GM23338 (cell line): ENCODE measurements around the gene RAMP1. TPM values are rescaled to one million over a fixed set of nuclear protein-coding genes. Genes with fewer than 3 reads are reported as not detected.
A peak's percentile ranks its signal among the peaks of the same experiment; 100 is the strongest.

Source experiments
- ATAC-seq: fragments of 200-7000 bp; cut with Tn5 transposase; 3 replicates; pipeline ENCODE4 v1.9.1; 2020
- DNase-seq: peaks from one replicate; pipeline ENCODE4 v3.0.0-alpha.2; 2015; ENCODE audit warnings: low spot score
- H2AFZ ChIP-seq: fragments of 200-600 bp; sonication (generic); 2 replicates; pipeline ENCODE4 v1.8.0; 2016; ENCODE audit warnings: antibody characterized with exemption, mild to moderate bottlenecking, moderate library complexity
- H3F3A ChIP-seq: fragments of 200-600 bp; sonication (generic); replicated peaks from 2 replicates; pipeline ENCODE4 v1.8.0; 2017; ENCODE audit warnings: antibody characterized with exemption, mixed run types, low read depth
- H3K27ac ChIP-seq: fragments of 200-600 bp; sonication (generic); 2 replicates; pipeline ENCODE4 v1.6.1; 2016; ENCODE audit warnings: low read depth
- H3K27me3 ChIP-seq: fragments of 200-600 bp; sonication (generic); 2 replicates; pipeline ENCODE4 v1.8.0; 2016; ENCODE audit warnings: mild to moderate bottlenecking, mixed run types, moderate library complexity; ENCODE audit not compliant: insufficient read depth
- H3K36me3 ChIP-seq: fragments of 200-600 bp; sonication (generic); 2 replicates; pipeline ENCODE4 v1.8.0; 2016; ENCODE audit warnings: mild to moderate bottlenecking; ENCODE audit not compliant: insufficient read depth
- H3K4me1 ChIP-seq: fragments of 200-600 bp; sonication (generic); 2 replicates; pipeline ENCODE4 v1.8.0; 2016; ENCODE audit warnings: mild to moderate bottlenecking, moderate library complexity; ENCODE audit not compliant: insufficient read depth
- H3K4me2 ChIP-seq: fragments of 200-600 bp; sonication (generic); 2 replicates; pipeline ENCODE4 v1.7.1; 2017; ENCODE audit warnings: mixed run types
- H3K4me3 ChIP-seq: fragments of 200-600 bp; sonication (generic); 2 replicates; pipeline ENCODE4 v1.6.1; 2016; ENCODE audit warnings: mixed run types
- H3K79me2 ChIP-seq: fragments of 200-600 bp; sonication (generic); replicated peaks from 2 replicates; pipeline ENCODE4 v1.8.0; 2017; ENCODE audit warnings: mild to moderate bottlenecking; ENCODE audit not compliant: insufficient read depth
- H3K9me2 ChIP-seq: fragments of 200-600 bp; sonication (generic); 2 replicates; pipeline ENCODE4 v1.8.0; 2017; ENCODE audit not compliant: insufficient read depth
- H4K20me1 ChIP-seq: fragments of 200-600 bp; sonication (generic); replicated peaks from 2 replicates; pipeline ENCODE4 v1.8.0; 2017; ENCODE audit warnings: mild to moderate bottlenecking; ENCODE audit not compliant: insufficient read depth
- H3K27ac Mint-ChIP-seq: 2 replicates; pipeline ENCODE4 v1.8.0; 2020; ENCODE audit warnings: inconsistent platforms, mild to moderate bottlenecking, moderate library complexity, mixed read lengths
- H3K27me3 Mint-ChIP-seq: 3 replicates; pipeline ENCODE4 v1.8.0; 2022; ENCODE audit warnings: low read depth, mild to moderate bottlenecking, moderate library complexity, mixed read lengths, inconsistent platforms; ENCODE audit not compliant: insufficient read depth, poor library complexity
- H3K36me3 Mint-ChIP-seq: 3 replicates; pipeline ENCODE4 v1.8.0; 2021; ENCODE audit warnings: low read depth, mild to moderate bottlenecking, inconsistent platforms, moderate library complexity, mixed read lengths
- H3K4me1 Mint-ChIP-seq: 3 replicates; pipeline ENCODE4 v1.8.0; 2020; ENCODE audit warnings: mild to moderate bottlenecking, inconsistent platforms, mixed read lengths
- H3K4me3 Mint-ChIP-seq: 3 replicates; pipeline ENCODE4 v1.8.0; 2021; ENCODE audit warnings: moderate library complexity, mild to moderate bottlenecking, inconsistent platforms, mixed read lengths
- H3K9me3 Mint-ChIP-seq: 3 replicates; pipeline ENCODE4 v1.8.0; 2020; ENCODE audit warnings: moderate library complexity, mild to moderate bottlenecking, inconsistent platforms, mixed read lengths
- CREB1 ChIP-seq: fragments of 250-450 bp; sonication (Bioruptor Pico); IDR thresholded peaks from 2 replicates; pipeline ENCODE4 v1.5.0; 2020; ENCODE audit warnings: low read depth, mild to moderate bottlenecking, moderate library complexity
- EZH2phosphoT487 ChIP-seq: fragments of 200-600 bp; sonication (generic); IDR thresholded peaks from one replicate; pipeline ENCODE4 v1.8.1; 2018; ENCODE audit warnings: antibody characterized with exemption; ENCODE audit not compliant: unreplicated experiment
- NANOG ChIP-seq: IDR thresholded peaks from 2 replicates; pipeline ENCODE4 v1.6.1; 2016; ENCODE audit warnings: antibody characterized with exemption, borderline replicate concordance
- ZNF331 ChIP-seq: fragments of 250-450 bp; sonication (Bioruptor Pico); IDR thresholded peaks from 2 replicates; pipeline ENCODE4 v1.5.0; 2020; ENCODE audit warnings: low read depth, mild to moderate bottlenecking, moderate library complexity
- polyA plus RNA-seq: library from polyadenylated mRNA; unstranded; fragments of >200 nt; fragmentation: Nextera tagmentation; extraction: Ambion mirVana; gene quantifications from 2 replicates; pipeline ENCODE4 v1.2.1, GENCODE V29; 2016
- total RNA-seq: library from RNA; depleted of rRNA; stranded (reverse); fragments of >200 nt; shearing (Covaris generic); gene quantifications from 2 replicates; pipeline ENCODE4 v1.2.3, GENCODE V29; 2014
- TF ChIP-seq, protein P1 (sequence below), 2 experiments: fragments of 200-600 bp in 1 of 2; sonication (generic) in 1 of 2; conservative IDR thresholded peaks; 2 replicates each; pipeline versions ENCODE4 v1.5.1 to v1.6.1; 2016 to 2017; ENCODE audit warnings: antibody characterized with exemption in 2 of 2, low read depth in 2 of 2, mild to moderate bottlenecking in 2 of 2, moderate library complexity in 1 of 2
- TF ChIP-seq, protein P2 (sequence below): IDR thresholded peaks from one replicate; pipeline ENCODE4 v1.6.1; 2018; ENCODE audit warnings: antibody characterized with exemption; ENCODE audit not compliant: unreplicated experiment
- TF ChIP-seq, protein P3 (sequence below): fragments of 250-450 bp; sonication (Bioruptor Pico); IDR thresholded peaks from 2 replicates; pipeline ENCODE4 v1.5.0; 2020; ENCODE audit warnings: mild to moderate bottlenecking, moderate library complexity
- TF ChIP-seq, protein P4 (sequence below): IDR thresholded peaks from 2 replicates; pipeline ENCODE4 v1.6.1; 2016; ENCODE audit warnings: antibody characterized with exemption

Gene RAMP1
- total and polyA plus RNA-seq, 2 experiments from 2014 or later = 1.7 to 3.3 TPM

DNA sequence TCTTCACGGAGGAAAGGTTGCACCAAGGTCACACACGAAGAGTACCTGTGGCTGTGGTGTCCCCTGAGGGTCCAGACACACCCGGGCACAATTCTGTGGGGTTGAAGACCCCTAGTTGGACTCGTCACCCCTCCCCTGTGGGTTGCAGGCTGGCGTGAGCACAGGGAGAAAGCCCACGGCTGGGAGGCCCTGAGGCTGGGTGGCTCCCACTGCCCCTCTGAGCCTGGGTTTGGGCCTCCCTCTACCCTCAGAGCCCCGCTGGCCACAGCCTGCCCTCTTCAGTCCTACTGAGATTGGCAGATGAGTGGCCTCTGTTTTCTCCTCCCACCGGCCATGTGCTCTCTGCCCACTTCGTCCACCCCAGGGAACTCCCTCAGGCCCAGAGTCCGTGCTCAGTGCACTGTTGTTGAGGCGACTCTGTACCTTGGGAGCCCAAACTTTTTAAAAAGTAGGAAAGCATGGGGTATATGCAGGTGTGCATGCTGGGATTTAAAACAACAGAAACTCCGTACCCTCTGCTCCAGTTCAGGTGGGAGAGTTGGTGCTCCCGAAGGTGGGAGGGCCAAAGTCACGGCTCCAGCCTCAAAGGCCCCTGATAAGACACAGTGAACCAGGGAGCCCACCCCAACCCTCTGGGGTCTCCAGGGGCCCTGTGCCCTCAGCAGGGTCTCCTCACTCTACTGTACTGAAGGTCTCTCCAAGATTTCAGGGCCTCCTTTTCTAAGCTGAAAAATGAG, 19.1 kb downstream of the RAMP1 start:
- Histone ChIP-seq H3K9me2 (no peaks in the 10 kb centered on the region), H4K20me1 (no peaks in the 10 kb centered on the region), H3K4me2 (no peak overlapping the region), H3K79me2 (no peaks in the 10 kb centered on the region), H3K36me3 (no peaks in the 10 kb centered on the region), H3K27me3 (no peaks in the 10 kb centered on the region), H3K4me3 (no peak overlapping the region), H2AFZ (peak overlapping the region; percentile 59; the same call in 1 of the 2 replicates), H3K4me1 (no peaks in the 10 kb centered on the region), H3K27ac (no peak overlapping the region), H3F3A (no peaks in the 10 kb centered on the region)
- no peaks in the 10 kb centered on the region for H3K9me3 Mint-ChIP-seq
- TF ChIP-seq, protein P1, sequence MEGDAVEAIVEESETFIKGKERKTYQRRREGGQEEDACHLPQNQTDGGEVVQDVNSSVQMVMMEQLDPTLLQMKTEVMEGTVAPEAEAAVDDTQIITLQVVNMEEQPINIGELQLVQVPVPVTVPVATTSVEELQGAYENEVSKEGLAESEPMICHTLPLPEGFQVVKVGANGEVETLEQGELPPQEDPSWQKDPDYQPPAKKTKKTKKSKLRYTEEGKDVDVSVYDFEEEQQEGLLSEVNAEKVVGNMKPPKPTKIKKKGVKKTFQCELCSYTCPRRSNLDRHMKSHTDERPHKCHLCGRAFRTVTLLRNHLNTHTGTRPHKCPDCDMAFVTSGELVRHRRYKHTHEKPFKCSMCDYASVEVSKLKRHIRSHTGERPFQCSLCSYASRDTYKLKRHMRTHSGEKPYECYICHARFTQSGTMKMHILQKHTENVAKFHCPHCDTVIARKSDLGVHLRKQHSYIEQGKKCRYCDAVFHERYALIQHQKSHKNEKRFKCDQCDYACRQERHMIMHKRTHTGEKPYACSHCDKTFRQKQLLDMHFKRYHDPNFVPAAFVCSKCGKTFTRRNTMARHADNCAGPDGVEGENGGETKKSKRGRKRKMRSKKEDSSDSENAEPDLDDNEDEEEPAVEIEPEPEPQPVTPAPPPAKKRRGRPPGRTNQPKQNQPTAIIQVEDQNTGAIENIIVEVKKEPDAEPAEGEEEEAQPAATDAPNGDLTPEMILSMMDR (conservative IDR thresholded peaks at IDR 0.05; ENCODE audit: low read depth in 2 of 2) = no peak
- TF ChIP-seq, protein P2, sequence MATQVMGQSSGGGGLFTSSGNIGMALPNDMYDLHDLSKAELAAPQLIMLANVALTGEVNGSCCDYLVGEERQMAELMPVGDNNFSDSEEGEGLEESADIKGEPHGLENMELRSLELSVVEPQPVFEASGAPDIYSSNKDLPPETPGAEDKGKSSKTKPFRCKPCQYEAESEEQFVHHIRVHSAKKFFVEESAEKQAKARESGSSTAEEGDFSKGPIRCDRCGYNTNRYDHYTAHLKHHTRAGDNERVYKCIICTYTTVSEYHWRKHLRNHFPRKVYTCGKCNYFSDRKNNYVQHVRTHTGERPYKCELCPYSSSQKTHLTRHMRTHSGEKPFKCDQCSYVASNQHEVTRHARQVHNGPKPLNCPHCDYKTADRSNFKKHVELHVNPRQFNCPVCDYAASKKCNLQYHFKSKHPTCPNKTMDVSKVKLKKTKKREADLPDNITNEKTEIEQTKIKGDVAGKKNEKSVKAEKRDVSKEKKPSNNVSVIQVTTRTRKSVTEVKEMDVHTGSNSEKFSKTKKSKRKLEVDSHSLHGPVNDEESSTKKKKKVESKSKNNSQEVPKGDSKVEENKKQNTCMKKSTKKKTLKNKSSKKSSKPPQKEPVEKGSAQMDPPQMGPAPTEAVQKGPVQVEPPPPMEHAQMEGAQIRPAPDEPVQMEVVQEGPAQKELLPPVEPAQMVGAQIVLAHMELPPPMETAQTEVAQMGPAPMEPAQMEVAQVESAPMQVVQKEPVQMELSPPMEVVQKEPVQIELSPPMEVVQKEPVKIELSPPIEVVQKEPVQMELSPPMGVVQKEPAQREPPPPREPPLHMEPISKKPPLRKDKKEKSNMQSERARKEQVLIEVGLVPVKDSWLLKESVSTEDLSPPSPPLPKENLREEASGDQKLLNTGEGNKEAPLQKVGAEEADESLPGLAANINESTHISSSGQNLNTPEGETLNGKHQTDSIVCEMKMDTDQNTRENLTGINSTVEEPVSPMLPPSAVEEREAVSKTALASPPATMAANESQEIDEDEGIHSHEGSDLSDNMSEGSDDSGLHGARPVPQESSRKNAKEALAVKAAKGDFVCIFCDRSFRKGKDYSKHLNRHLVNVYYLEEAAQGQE = no peak
- TF ChIP-seq ZNF331 (no peak), NANOG (no peak)
- H3K4me3 Mint-ChIP-seq = no peak overlapping the region
- peaks cover 6% of the 10 kb centered on the region for H3K4me1 Mint-ChIP-seq
- H3K27me3 Mint-ChIP-seq = peaks cover 5% of the 10 kb centered on the region
- DNase-seq (no peak), ATAC-seq (no peak)
- H3K27ac Mint-ChIP-seq = no peak overlapping the region
- H3K36me3 Mint-ChIP-seq = no peaks in the 10 kb centered on the region

DNA sequence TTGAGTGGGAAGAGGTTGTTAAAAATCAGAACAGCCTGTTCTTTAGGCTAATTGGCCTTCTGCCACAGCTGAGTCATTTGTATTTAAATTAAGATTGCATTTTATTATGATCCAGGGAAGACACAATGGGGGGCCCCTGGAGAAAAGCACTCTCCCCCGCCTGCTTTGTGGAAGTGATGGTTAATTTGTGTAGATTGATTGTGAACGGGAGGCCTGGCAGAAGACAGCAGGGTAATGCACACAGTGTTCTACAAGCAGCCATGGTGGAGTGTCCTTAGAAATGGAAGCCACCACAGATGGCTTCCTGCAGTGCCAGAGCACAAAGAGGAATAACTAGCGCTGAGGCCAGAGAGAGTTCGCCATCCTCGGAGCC, 19.6 kb downstream of the RAMP1 start:
- H3K36me3 ChIP-seq = no peaks in the 10 kb centered on the region
- ATAC-seq (no peak), DNase-seq (no peak)
- H4K20me1 ChIP-seq = no peaks in the 10 kb centered on the region
- Mint-ChIP-seq H3K27ac (no peak overlapping the region), H3K27me3 (peaks cover 3% of the 10 kb centered on the region), H3K9me3 (no peaks in the 10 kb centered on the region), H3K4me1 (peaks cover 6% of the 10 kb centered on the region), H3K4me3 (no peak overlapping the region), H3K36me3 (no peaks in the 10 kb centered on the region)
- no peaks in the 10 kb centered on the region for H3K9me2 ChIP-seq
- H3K4me2 ChIP-seq = no peak overlapping the region
- no peaks in the 10 kb centered on the region for H3K27me3 ChIP-seq
- no peak overlapping the region for H3K4me3 ChIP-seq
- no peaks in the 10 kb centered on the region for H3K79me2 ChIP-seq
- no peaks in the 10 kb centered on the region for H3F3A ChIP-seq
- no peak overlapping the region for H3K27ac ChIP-seq
- H3K4me1 ChIP-seq = no peaks in the 10 kb centered on the region
- H2AFZ ChIP-seq = 0 out of 2 replicates have a peak overlapping the region, but pooled peaks have one; percentile 59
- no peak for TF ChIP-seq CREB1
- TF ChIP-seq EZH2phosphoT487 = no peak
- TF ChIP-seq, protein P3, sequence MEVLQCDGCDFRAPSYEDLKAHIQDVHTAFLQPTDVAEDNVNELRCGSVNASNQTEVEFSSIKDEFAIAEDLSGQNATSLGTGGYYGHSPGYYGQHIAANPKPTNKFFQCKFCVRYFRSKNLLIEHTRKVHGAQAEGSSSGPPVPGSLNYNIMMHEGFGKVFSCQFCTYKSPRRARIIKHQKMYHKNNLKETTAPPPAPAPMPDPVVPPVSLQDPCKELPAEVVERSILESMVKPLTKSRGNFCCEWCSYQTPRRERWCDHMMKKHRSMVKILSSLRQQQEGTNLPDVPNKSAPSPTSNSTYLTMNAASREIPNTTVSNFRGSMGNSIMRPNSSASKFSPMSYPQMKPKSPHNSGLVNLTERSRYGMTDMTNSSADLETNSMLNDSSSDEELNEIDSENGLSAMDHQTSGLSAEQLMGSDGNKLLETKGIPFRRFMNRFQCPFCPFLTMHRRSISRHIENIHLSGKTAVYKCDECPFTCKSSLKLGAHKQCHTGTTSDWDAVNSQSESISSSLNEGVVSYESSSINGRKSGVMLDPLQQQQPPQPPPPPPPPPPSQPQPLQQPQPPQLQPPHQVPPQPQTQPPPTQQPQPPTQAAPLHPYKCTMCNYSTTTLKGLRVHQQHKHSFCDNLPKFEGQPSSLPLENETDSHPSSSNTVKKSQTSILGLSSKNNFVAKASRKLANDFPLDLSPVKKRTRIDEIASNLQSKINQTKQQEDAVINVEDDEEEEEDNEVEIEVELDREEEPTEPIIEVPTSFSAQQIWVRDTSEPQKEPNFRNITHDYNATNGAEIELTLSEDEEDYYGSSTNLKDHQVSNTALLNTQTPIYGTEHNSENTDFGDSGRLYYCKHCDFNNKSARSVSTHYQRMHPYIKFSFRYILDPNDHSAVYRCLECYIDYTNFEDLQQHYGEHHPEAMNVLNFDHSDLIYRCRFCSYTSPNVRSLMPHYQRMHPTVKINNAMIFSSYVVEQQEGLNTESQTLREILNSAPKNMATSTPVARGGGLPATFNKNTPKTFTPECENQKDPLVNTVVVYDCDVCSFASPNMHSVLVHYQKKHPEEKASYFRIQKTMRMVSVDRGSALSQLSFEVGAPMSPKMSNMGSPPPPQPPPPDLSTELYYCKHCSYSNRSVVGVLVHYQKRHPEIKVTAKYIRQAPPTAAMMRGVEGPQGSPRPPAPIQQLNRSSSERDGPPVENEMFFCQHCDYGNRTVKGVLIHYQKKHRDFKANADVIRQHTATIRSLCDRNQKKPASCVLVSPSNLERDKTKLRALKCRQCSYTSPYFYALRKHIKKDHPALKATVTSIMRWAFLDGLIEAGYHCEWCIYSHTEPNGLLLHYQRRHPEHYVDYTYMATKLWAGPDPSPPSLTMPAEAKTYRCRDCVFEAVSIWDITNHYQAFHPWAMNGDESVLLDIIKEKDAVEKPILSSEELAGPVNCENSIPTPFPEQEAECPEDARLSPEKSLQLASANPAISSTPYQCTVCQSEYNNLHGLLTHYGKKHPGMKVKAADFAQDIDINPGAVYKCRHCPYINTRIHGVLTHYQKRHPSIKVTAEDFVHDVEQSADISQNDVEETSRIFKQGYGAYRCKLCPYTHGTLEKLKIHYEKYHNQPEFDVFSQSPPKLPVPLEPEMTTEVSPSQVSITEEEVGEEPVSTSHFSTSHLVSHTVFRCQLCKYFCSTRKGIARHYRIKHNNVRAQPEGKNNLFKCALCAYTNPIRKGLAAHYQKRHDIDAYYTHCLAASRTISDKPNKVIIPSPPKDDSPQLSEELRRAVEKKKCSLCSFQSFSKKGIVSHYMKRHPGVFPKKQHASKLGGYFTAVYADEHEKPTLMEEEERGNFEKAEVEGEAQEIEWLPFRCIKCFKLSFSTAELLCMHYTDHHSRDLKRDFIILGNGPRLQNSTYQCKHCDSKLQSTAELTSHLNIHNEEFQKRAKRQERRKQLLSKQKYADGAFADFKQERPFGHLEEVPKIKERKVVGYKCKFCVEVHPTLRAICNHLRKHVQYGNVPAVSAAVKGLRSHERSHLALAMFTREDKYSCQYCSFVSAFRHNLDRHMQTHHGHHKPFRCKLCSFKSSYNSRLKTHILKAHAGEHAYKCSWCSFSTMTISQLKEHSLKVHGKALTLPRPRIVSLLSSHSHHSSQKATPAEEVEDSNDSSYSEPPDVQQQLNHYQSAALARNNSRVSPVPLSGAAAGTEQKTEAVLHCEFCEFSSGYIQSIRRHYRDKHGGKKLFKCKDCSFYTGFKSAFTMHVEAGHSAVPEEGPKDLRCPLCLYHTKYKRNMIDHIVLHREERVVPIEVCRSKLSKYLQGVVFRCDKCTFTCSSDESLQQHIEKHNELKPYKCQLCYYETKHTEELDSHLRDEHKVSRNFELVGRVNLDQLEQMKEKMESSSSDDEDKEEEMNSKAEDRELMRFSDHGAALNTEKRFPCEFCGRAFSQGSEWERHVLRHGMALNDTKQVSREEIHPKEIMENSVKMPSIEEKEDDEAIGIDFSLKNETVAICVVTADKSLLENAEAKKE = no peak
- TF ChIP-seq ZNF331 = no peak
- TF ChIP-seq, protein P4, sequence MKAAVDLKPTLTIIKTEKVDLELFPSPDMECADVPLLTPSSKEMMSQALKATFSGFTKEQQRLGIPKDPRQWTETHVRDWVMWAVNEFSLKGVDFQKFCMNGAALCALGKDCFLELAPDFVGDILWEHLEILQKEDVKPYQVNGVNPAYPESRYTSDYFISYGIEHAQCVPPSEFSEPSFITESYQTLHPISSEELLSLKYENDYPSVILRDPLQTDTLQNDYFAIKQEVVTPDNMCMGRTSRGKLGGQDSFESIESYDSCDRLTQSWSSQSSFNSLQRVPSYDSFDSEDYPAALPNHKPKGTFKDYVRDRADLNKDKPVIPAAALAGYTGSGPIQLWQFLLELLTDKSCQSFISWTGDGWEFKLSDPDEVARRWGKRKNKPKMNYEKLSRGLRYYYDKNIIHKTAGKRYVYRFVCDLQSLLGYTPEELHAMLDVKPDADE = no peak
